Activated T-cell treated with anti-CD3 and anti-CD28 coated beads for 48 hours (primary cell): ENCODE data around the gene SLC13A5.
"Not testable (repeated sequence)": the region's sequence is repeated elsewhere in the genome, so short reads cannot be mapped to it uniquely, and the experiment has no call there.

Experiments used
- DNase-seq: peaks from one replicate; pipeline ENCODE4 v3.0.0-alpha.2; 2020; ENCODE audit warnings: low read depth

Gene SLC13A5

GRCh38 chr17:6660805-6661463, 52.2 kb downstream of the SLC13A5 start:
- no peak for DNase-seq

- DNase-seq, result no peak
Measured at GRCh38 chr17:6660101-6660500, 53.1 kb downstream of the SLC13A5 start.

- DNase-seq, result not testable (repeated sequence)
Measured at GRCh38 chr17:6658411-6658810, 54.8 kb downstream of the SLC13A5 start.

GRCh38 chr17:6657633-6658287, 55.4 kb downstream of the SLC13A5 start:
- no peak for DNase-seq

DNA sequence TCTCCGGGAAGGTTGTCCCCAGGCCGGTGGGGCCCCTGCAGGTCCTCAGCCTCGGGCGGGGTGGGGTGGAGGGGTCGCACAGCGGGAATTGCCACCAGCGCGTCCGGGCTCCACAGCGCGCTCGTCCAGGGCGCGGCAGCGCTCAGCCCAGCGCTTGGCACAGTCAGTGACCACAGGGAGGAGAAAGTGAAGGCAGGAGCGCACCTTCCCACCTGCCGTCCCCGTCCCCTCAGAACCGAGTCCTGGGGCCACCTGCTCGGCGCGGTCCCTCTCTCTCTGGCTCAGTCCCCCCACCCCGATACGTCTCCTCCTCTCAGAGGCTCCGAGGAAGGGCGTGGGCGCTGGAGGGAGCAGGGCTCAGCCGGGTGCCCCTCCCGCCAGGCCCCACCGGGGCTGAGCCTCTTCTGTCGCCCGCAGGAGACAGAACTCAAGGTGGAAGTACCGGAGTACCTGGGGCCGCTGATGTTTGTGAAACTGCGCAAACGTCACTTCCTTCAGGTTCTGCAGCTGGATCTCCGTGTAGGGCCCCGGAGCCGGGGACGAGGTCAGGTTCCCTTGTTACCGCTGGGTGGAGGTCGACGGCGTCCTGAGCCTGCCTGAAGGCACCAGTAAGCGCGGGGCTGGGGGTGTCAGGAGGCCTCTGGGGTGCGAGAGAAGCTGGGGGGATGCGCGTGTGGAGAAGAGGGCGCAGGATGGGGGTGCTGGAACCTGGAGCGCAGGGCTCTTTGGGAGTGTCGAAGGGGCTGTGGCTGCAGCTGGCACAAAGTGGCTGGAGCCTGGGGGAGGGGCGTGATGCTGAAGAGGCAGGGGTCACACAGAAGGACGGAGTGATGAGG, 56.2 kb downstream of the SLC13A5 start:
- DNase-seq, result peak; percentile 49

GRCh38 chr17:6655732-6656361, 57.3 kb downstream of the SLC13A5 start:
- DNase-seq, result not testable (repeated sequence)

DNA sequence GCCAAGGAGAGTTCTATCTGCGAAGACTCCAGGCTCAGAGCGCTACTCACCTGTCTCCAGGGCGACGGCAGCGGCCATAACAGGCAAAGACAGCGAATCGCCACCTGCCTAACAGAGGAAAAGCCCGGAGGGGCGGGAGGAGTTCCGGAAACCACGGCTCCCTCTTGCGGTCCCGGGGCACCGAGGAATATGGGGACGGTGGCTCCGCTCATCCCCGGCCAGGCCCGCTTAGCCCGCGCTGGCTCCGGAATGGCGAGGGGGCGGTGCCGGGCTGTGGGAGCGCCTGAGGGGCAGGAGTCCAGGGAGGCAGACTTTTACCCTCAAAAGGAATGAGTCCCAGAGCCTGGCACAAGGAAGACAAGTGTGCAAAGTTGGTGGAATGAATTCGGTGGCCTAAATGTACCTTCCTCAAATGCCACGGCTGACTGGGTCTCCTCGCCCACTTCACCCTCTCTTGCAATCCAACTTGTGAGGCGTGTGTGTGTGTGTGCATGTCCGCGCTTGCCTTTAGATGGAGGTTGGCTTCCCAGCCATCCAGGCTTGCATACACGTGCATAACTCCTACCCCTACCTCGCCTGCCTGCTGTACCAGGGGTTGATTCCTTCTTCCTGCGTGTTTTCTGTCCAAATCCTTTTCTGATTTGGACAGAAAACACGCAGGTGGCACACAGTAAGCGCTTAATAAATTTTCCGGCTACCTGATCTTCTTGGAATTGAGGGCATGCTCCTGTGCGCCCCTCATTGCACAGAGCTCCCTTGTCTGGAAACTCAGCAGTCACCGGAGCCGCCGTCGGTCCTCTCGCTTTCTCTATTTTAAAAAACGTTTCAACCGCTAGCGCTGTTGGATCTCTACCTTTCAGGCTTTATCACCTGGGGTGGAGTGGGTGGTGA, 58.1 kb downstream of the SLC13A5 start:
- DNase-seq, result no peak

GRCh38 chr17:6651919-6652452, 61.2 kb downstream of the SLC13A5 start:
- DNase-seq, result peak; percentile 25

DNA sequence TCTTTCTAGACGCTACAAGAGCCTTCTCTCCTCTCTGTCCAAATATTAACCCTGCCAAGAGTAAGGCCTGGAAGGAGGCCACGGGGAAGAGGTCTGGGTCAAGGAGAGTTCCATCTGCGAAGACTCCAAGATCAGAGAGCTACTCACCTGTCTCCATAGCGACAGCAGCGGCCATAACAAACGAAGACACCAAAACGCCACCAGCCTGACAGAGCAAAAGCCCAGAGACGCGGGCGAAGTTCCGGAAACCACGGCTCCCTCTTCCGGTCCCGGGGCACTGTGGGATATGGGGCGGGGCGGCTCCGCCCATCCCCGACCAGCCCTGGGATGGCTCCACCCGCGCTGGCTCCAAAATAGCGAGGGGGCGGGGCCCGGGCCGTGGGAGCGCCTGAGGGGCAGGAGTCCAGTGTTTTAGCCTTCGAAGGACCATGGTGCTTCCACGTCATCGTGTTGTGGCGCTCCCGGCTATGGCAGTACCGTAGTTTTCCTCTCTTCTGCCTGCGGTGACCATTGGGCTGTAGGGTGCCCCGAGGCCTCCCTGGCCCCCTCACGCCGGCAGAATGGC, 61.7 kb downstream of the SLC13A5 start, which contains the start of the genes C17orf100 and MED31:
TSS of gene C17orf100 (plus strand) at position 409 of the 565 bp plus-strand sequence. CDS start at position 561, 152 bp downstream.
TSS of gene MED31 (minus strand) at position 252 of the 565 bp plus-strand sequence. CDS start at position 175, 77 bp downstream.
- peak; percentile 95 for DNase-seq

DNA sequence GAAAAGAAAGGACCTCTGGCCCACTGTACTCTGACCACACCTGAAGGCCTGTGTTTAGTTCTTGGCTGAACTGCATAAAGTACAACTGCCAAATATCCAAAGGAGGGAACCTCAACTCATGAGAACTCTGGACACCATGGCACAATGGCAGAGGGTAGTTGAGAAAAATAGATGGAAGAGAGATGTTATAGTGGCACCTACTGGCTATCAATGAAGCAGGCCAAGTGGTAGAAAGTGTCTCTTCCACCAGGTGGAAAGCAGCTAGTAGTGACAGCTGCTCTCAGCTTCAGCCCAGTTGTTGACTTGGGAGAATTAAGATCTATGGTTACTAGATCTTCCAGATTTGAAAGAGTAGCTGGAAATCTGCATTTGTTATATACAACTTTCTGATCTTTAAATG, 65.0 kb downstream of the SLC13A5 start:
- no peak for DNase-seq

DNA sequence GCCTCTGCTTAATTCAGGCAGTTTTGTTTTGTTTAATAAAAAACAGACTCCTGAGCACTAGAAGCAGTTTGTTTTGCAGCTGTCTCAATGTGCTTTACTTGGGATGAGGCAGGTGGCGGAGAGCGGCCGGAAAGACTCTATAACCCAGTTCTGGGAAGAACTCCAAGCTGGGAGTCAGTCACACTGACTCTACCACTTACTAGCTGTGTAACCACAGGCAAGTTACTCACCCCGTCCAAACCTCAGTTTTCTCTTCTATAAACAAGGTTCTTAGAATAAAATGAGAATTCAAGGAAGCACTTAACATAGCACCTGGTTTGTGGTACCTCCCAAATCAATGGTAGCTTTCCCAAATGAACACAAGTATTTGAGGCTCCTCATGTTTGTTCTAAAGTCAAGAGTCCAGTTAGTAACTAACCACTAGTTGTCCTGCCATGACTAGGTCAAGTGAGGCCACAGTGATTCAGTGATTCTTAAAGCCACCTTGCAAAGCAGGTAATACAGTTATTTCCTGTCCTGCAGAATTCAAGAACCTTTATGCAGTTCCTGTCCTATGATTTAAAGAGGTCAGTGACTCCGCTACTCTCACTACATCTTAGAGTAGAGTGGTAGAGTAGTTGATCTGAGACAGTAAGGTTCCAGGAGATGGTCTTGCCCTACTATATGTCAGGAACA, 69.6 kb downstream of the SLC13A5 start:
- no peak for DNase-seq

- DNase-seq, result no peak
Measured at GRCh38 chr17:6642592-6642991, 70.6 kb downstream of the SLC13A5 start.

- no peak for DNase-seq
Measured at GRCh38 chr17:6641247-6641863, 71.8 kb downstream of the SLC13A5 start.

DNA sequence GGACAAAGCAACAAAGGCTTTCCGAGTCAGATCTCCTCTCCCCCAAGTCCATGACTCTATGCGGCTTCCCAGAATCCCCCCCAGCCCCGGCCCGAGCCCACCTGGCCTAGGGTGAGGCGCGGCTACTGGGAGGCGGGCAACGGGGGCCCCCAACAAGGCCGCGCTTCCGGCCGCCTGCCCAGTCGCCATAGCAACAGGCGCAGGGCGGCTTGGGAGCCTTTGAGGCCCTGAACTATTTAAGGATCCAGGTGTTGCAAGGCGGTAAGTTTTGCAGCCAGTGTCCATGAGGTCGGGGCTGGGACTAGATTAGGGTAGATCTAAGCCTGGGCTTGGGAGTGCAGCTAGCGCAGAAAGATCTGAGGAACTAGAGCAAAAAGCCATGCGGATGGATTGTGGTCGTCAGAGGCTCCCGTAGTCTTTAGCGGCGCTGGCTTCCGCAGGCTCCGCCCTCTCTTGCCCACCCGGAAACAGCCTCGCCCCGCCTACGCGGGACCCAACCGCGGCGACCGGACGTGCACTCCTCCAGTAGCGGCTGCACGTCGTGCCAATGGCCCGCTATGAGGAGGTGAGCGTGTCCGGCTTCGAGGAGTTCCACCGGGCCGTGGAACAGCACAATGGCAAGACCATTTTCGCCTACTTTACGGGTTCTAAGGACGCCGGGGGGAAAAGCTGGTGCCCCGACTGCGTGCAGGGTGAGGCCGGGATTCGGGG, 72.5 kb downstream of the SLC13A5 start, which contains the start of the genes KIAA0753 and TXNDC17:
TSS of gene KIAA0753 (minus strand) at position 176 of the 711 bp plus-strand sequence. CDS start 5,608 bp downstream, outside the sequence.
TSS of gene TXNDC17 (plus strand) at position 525 of the 711 bp plus-strand sequence. CDS start at position 548, 23 bp downstream.
- DNase-seq, result peak; percentile 94

GRCh38 chr17:6639586-6640535, 73.3 kb downstream of the SLC13A5 start:
- DNase-seq, result peak; percentile 36

GRCh38 chr17:6639014-6639585, 74.1 kb downstream of the SLC13A5 start:
- no peak for DNase-seq
